NOMO-1 treated with dmso at 0.1 percent for 144 hours (cell line): ENCODE data around the gene NTM.
"Not testable (repeated sequence)": the region's sequence is repeated elsewhere in the genome, so short reads cannot be mapped to it uniquely, and the experiment has no call there.

Experiments
- DNase-seq: peaks from one replicate; lab custom pipeline; 2025; ENCODE audit not compliant: unreplicated experiment; lab: John Stamatoyannopoulos, UW

Gene NTM

DNA sequence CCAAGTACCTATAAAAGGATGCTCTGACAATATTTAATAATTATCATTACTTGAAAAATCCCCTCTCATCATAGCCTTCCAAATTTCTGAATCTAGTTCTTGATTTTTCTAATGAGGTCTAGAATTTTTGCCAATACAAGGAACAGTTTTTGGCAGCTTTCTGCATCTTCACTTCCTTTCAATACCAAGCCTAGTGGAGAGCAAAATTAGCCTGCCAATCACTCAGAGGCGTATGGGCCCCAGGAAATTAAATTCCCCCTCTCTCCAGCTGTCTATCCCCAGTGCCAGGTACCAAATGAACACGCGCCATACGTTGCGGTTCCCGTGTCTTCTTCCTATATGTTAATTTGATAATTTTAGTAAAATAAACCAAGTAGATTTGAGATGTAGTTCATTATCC, 293.9 kb downstream of the NTM start:
- DNase-seq, result no peak

DNA sequence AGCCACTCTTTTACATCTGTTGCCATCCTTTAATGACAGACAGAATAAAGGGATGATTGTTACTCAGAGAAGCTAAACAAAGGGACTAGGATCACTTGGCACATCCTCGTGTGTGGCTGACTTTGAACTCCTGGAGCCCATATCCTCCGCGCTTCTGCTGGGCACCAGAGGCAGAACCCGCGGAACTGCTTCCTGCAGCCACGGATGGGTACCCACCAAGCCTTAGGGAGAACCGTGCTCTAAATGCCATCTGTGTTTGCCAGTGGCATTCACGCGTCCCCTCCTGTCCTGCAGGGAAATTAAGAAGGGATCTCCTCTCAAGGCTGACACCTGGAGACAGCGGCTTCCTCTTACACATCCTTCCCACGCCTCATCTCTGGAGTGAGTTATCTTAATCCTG, 294.4 kb downstream of the NTM start:
- DNase-seq, result no peak

DNA sequence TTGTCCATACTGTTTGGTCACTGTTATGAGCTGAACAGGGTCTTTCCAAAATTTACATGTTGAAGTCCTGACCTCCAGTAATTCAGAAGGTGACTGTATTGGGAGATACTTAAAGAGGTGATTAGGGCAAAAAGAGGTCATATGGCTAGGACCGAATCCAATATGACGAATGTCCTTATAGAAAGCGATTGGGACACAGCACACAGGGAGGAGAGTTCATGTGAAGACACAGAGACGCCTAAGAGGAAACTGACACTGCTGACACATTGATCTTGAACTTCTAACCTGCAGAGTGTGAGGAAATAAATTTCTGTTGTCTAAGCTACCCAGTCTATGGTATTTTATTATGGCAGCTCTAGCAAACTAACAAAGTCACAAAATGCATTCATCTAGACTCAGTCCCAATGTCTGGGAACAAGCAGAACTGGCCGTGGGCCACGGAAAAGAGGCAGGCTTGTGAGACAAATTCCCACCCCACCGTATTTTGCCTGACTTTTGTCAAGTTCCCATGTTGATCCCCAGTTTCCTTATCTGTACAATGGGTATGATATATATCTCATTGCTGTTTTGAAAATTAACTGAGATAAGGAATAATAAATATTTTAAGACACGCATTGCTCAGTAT, 295.0 kb downstream of the NTM start:
- no peak for DNase-seq

DNA sequence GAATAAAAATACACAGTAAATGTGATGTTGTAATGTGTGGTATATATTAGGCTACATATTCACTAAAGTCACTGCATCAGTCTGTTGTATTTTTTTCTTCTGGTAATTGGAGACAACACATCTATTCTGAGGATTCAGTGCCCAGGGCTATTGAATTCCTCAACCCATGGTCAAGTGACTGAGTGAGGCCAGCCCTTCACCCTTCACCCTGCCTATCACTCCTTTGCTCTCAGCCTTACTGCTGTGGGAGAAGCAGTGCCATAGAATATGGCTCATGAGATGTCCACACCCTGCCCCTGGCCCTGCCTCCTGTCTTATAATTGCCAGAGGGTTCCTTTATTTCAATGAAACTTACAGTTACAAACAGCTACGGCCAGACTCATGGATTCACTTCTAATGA, 295.6 kb downstream of the NTM start:
- no peak for DNase-seq

DNA sequence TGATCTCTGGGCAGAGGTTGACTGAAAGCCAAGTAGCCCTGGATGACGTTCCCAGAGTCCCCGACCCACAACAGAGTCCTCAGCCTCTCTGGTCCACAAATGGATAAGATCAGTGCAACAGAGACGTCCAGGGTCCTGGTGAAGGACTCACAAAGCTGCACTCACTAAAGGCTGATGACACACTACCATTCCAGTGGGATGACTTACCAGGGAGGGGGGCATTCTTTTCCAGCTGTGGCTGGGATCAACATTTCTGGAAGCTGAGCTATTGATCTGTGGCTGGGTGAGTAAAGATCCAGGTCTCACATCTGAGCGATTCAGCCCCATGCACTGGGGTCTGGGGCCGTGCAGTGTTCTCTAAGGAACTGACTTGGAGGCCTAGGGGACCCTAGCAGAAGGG, 296.2 kb downstream of the NTM start:
- DNase-seq, result no peak

DNA sequence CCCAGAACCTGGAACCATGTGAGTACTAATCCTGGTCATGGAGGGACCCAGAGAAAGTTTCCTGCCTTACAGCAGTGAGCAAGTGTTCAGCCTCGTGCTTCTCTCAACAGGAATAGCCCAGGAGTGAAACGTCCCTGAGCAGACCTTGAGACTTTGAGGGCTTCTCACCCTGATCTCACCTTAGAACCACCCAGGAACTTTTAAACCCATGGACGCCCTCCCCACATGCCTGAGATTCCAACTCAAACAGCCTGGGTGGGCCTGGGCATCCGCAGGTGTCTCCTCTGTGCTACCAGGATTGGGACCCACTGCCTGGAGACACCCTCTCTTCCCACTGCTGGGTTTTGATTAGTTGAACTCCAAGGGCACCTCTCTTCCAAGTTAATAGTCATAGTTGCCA, 297.2 kb downstream of the NTM start:
- DNase-seq, result no peak

DNA sequence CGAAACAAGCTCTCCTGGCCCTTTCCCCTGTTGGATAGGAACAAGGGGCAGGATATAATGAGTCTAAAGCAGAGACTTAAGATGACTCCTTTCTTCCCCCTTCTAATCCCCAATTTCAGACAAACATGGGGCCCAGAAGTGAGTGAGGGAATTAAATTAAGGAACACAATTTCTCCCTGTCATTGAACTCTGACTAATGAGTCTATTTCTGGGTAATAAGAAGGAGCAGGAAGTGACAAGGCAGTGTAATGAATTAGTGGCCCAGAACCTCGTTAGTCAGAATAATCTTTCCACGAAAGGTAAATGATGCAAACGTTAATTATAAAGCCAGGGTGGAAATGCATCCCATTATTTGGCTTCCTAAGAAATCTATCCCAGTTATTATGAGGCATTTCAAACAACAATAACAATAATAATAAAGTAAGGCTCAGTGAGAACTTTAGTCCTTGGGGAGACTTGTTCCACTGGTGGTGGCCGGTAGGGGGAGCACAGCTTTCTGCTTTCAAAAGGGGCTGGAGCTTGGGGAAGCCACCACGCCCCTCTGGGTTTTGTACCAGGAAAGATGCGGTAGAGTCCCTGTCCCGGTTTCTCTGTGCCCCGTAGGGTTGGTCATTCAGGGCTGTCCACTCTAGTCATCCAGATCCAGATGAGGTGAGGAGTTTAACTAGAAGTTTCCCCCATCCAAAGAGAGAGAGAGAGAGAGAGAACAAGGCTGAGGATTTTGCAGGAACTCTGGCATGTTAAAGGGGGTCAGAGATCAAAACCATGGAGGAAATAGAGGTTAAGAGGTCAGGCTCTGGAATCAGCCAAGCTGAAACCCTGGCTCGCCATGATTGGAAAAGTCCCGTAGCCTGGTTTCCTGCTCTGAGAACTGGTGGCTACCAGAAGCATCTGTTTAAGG, 298.3 kb downstream of the NTM start:
- DNase-seq, result peak; percentile 9

DNA sequence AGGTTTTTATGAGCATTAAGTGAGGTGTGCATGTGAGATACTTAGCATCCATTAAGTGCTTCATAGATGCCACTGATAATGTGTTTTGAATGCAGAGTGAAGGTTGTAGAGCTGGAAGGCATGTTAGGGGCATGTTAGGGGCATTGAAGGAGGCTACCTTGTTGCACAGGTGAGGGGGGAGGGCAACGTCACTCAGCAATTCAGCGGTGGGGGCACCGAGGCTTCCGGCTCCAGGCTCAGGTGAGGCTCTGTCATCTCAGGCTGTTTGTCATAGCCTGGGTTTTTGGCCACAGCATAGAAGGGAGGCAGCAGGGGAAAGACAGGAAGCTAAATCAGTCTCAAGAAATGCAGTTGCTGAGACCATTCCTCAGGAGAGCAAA, 299.0 kb downstream of the NTM start:
- DNase-seq, result no peak

DNA sequence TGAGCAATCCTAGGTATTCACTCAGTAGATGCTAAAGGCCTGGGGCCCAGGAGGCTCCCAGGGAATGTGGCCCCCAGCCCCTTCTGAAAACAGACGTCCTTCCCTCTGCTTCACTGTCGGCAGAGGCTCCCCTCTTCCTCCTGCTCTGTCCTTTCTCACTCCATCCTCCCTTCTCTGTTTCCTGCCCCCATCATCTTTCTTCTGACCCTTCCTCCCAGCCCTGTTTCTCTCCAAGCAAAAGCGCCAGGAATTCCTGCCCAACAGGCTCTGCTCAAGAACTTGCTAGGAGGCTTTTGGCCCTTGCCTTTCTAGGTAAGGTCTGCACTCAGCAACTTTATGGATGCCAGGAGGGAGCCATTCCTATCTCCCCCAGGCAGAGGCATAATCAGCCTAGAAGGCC, 300.5 kb downstream of the NTM start:
- DNase-seq, result no peak

DNA sequence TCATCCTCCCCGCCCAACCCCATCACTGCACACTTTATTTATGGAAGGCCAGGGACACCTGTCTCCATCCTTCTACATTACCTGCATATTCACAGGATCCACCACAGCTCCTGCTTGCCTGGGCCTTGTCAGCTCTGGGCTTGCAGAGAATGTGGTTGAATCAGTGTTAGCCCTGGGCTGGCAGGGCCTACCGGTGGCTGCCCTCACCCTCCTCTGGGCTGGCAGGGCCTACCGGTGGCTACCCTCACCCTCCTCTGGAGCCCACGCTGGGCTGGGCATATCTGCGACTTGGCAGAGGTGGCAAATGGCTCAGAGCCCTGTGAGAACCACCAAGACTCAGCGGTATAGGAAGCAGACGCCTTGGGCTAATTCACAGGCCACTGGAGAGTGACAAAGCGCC, 300.9 kb downstream of the NTM start:
- no peak for DNase-seq

DNA sequence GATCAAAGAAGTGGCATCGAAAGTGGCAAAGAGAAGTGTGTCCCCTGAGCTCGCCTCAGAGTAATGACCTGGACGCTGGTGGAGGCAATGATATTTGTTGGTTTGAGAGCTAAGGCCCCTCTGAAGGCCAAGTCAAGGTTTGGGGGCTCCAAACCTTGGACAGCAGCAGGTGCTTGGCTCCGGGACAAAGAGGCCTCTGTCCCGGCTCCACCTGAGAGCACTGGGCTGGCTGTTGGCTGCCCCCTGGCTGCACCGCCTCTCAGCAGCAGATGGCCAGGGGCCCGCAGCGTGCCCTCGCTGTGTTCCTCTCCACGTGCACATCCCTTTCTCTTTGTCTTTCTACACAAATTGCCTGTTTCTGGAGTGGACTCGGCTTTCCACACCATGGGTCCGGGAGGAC, 301.3 kb downstream of the NTM start:
- no peak for DNase-seq

DNA sequence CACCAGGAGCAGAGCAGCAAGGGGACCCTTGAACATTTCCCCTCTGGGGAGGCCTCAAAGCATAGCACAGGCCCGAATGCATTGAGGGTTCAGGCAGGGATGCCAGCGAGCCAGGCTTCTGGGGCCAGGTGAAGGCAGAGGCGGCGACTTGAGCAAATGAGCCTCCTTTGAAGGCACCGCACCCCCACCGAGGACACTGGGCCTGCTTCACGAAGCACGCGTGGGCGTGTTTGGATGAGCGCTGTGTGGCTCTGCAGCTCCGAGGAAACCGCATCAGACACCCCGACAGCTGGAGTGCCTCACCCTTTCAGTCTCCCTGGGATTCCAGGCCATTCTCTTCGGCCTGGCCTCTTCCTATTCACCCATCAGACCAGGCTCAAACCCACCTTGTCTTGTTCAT, 301.8 kb downstream of the NTM start:
- DNase-seq, result no peak

DNA sequence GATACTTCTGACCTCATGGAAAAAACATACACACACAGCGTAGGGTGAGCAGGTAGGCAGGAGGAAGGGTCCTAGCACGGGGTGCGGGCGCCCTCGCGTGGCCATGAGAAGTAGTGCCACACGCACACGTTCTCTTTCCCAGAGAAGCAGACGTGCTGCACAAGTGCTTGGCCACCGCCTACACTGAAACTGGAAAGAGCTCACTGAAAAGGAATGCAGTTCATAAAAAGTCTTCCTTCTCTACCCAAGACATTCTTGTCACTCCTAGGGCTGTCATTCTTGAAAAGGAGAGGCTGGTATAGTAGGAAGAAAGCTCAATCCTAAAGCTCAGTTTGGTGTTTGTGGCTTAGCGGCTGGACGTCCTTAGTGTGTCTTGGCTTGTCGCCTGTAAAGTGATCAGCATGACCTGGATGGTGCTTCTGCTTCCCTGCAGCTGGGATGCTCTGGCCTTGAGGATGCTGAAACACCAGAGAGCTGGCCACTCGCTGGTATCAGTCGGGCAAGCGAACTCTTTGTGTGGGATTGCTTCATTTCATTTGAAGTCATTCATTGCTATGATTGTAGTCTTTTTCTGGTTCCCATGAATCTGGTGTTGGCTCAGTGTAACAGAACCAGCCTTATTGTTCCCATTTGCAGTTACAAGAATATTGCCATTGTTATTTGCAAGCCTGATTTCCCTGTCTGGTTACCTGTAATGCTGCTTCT, 303.8 kb downstream of the NTM start:
- DNase-seq, result peak; percentile 13

DNA sequence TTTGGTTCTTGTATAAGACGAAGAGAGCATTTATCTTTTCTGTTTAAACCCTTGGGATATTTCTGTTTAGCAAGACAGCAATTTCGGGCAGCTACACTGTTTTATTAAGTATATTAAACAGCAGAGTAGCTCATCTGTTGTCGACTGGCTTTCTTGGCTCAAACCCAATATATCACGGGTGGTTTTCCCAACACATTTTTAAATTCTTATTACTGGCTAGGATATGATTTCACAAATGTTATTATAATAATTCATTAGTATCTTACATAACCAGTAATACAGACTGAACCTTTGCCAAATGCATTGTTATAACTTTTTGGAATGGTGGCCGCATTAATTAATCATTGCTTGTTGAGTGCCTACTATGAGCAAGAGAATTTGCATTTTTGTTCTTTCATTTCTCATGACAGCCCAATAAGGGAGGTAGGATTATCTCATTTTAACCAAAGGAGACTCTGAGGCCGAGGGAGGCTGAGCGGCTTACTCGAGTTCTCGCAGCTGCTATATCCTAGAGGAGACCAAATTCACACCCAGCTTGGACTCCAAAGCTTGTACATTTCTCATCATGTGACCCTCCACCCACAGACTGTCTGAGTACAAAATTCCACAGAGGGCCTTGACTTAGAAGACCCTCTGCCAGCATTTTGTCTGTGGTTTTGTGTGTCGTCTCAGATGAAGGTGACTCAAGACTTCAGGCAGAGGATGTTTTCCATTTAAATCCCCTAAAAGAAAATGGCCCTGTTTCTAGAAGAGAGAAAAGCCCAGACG, 304.9 kb downstream of the NTM start:
- no peak for DNase-seq

DNA sequence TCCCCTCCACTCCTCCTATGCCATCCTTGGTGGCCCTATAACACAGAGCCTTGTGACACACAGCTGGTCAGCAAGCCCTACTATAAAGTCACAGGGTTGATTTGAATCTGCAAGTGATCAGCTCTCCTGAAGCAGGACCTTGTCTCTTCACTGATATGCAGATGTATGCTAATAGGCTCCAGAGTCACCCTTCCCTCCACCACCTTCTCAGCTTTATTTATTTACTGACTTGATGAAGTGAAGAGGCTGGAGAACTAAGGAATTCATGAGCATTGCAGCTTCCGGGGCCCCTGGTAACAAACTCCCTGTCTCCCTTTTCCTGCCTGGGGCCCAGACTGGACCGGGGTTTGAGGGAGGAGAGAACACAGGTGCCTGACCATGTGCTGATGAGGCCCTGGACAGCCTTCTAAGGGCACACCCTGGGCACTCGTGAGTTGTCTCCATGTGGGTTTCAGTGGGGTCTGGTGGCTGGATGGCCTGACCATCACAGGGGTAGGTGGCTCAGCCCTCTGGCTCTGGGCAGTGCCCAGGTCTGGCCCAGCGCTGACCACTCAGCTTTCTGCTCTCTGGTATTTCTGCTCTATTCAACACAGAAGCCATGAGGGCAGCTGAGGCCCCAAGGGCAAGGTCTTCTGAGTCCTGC, 307.5 kb downstream of the NTM start:
- no peak for DNase-seq

DNA sequence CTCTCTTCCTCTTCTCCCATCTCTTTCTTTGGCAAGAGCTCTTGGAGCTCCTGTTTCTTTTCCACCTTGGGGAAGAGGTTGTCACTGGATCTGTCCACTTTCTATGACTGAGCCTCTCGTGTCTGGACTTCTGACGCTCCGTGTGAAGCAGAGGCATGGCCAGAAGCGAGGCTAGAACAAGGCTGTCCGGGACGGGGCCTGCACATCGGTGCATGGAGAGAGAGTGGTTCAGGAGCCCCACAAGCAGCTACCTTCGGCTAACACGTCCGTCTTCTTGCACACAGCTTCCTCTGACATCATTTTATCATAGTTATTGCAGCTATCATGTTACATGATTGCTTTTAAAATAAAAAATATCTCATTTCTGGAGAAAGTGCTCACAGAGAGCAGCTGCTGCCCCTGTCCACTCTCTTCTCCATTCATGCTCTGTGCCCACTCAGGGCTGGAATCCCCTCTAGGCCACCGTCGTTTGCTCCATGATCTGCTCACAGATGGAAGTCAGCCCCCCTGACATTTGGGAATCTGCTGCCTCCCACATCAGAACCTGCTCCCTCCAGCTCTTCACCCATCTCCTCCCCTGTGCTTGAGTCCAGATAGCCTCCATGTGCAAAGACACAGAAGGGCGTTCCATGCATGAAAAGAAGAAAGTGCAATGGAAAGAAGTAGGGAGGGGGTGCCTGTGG, 308.4 kb downstream of the NTM start:
- no peak for DNase-seq

DNA sequence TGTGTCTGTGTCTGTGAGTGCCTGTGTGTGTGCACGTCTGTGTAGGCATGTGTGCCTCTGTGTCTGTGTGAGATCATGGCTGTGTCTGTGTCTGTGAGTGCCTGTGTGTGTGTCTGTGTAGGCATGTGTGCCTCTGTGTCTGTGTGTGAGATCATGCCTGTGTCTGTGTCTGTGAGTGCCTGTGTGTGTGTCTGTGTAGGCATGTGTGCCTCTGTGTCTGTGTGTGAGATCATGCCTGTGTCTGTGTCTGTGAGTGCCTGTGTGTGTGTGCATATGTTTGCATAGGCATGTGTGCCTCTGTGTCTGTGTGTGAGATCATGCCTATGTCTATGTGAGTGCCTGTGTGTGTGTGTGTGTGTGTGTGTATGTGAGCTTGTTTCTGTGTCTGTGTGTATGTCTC, 310.0 kb downstream of the NTM start:
- not testable (repeated sequence) for DNase-seq

DNA sequence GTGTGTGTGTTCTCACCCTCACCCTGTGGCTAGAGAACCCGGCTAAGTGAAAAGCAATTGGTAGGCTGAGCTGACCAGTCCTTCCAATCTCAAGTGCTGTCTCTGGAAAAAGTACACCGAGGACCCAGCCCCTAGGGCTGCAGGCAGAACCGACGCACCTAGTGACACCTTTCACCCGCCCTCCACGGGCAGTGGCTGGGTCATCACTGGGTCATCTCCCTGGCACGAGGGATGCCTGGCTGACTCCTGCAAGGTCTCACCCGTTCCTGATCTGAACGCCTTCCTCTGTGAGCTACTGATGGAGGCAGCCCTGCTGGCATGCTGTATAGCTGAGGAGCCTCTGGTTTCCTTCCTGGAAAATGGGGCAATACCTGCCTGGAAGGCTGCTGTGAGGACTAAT, 311.5 kb downstream of the NTM start:
- DNase-seq, result no peak

DNA sequence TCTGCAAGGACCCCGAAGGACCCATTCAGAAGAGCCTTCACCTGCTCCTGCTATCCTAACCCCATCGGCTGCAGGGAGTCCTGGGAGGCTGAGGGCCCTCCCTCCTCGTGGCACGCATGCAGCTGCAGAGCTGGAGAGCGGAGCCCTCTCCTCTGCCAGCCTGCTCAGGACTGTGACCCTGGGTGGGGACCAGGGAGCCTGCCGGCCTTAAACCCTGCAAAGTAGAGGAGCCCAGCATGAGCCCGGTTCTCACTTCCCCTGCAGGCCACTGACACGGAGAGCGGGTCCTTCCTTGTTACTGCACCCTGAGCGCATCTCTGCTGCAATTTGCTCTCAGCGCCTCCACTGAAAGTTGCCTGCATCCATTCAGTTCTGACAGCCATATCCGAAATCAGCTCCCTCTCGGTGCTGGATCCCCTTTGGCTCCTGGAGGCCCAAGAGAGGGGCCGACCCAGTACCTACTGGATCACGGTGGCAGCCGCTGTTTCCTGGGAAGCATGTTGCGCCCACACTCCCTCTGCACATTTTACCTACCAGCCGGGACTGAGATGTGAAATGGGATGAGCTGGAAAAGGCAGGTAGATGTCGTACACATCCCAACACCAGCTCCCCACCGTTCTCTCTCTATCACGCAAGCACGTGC, 312.1 kb downstream of the NTM start:
- DNase-seq, result no peak

DNA sequence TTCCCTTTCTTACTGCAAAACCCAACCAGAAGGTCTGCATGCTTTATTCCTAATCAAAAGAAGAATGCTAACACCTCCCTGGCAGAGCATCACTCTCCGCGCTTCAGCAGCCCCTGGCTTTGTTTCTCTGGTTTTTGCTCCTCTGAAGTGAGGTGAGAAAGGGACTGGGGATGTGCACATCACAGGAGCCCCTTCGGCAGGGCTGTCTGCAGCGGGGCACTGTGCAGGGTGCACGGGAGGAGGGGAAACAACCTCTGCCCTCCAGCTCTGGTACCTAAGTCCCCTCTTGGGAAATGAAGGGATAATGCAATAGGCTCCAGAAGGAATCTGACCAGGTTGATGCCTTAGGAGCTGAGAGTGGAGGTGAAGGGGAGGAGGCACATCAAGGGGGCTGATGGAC, 312.7 kb downstream of the NTM start:
- no peak for DNase-seq
